RWPE2 (cell line): ENCODE results near the gene HEXIM2.

Source experiments
- ATAC-seq: fragments of 200-7000 bp; cut with Tn5 transposase; 3 replicates; pipeline ENCODE4 v1.9.1; 2021; ENCODE audit warnings: low read depth
- DNase-seq: peaks from one replicate; pipeline ENCODE4 v3.0.0-alpha.2; 2020; ENCODE audit warnings: low spot score
- H3K27ac ChIP-seq: fragments of 450-650 bp; 2 replicates; pipeline ENCODE4 v1.5.1; 2017; ENCODE audit warnings: mild to moderate bottlenecking; ENCODE audit not compliant: poor library complexity, severe bottlenecking
- H3K27me3 ChIP-seq: fragments of 250-450 bp; sonication (Bioruptor Pico); 2 replicates; pipeline ENCODE4 v1.5.1; 2021; ENCODE audit warnings: mild to moderate bottlenecking, moderate library complexity; ENCODE audit not compliant: insufficient read depth, poor library complexity, severe bottlenecking
- H3K36me3 ChIP-seq: fragments of 250-450 bp; sonication (Bioruptor Pico); 2 replicates; pipeline ENCODE4 v1.5.1; 2020; ENCODE audit warnings: low read depth, mild to moderate bottlenecking, moderate library complexity
- H3K4me1 ChIP-seq: fragments of 250-450 bp; sonication (Bioruptor Pico); 2 replicates; pipeline ENCODE4 v1.5.1; 2021; ENCODE audit warnings: mild to moderate bottlenecking, moderate library complexity; ENCODE audit not compliant: insufficient read depth, poor library complexity, severe bottlenecking
- H3K4me3 ChIP-seq: fragments of 250-450 bp; sonication (Bioruptor Pico); 2 replicates; pipeline ENCODE4 v1.5.1; 2021; ENCODE audit warnings: mild to moderate bottlenecking, moderate library complexity; ENCODE audit not compliant: severe bottlenecking
- H3K9me3 ChIP-seq: fragments of 250-450 bp; sonication (Bioruptor Pico); 2 replicates; pipeline ENCODE4 v1.5.1; 2021; ENCODE audit warnings: mild to moderate bottlenecking, moderate library complexity; ENCODE audit not compliant: severe bottlenecking
- CTCF ChIP-seq: fragments of 450-650 bp; IDR thresholded peaks from one replicate; pipeline ENCODE4 v1.5.1; 2017; ENCODE audit warnings: mild to moderate bottlenecking, moderate library complexity; ENCODE audit not compliant: poor library complexity, severe bottlenecking

The HEXIM2 gene

DNA sequence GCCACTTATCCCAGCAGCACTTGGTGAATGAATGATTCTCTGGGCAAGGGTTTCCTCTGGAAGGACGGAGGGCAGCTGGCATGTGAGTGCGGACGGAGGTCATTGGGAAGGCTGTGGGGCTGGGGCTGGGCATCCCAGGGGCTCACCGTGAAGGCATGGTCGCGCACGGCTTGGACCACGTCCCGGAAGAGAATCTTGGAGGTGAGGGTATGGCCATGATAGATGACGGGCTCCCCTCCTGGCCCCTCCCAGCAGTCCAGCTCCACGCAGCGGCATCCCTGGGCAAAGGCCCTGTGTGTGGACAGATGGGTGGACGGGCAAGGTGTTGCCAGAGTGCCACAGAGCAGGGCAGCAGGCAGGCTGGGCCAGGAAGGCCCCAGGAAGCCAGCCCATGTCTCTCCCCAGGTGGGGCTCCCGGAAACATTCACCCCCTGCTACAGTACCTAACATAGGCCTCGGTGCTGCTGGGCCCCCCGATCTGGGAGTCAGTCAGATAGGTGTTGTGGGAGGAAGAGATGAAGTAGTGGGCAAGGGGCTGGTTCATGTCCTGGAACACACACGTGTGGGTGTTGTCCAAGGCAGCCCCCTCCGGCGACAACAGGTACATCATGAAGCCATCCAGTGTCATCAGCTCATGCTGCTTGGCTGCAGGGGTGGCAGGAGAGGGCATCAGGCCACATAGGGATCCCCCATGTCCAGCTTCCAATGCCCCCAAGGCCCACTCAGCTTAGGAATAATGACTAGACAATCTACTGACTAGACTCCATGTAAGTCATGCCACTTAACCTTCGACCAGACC is 43.6 kb upstream of the HEXIM2 start:
- Histone ChIP-seq H3K27ac (no peak overlapping the region), H3K27me3 (no peaks in the 10 kb centered on the region), H3K9me3 (no peaks in the 10 kb centered on the region), H3K36me3 (peaks cover 42% of the 10 kb centered on the region), H3K4me1 (peaks cover 9% of the 10 kb centered on the region), H3K4me3 (no peak overlapping the region)
- no peak for DNase-seq
- TF ChIP-seq CTCF: no peak
- ATAC-seq: no peak

- no peak overlapping the region for H3K27ac ChIP-seq
- peaks cover 15% of the 10 kb centered on the region for H3K4me1 ChIP-seq
- ATAC-seq: no peak
- H3K27me3 ChIP-seq: no peaks in the 10 kb centered on the region
- no peaks in the 10 kb centered on the region for H3K9me3 ChIP-seq
- DNase-seq: no peak
- TF ChIP-seq CTCF: no peak
- H3K36me3 ChIP-seq: peaks cover 36% of the 10 kb centered on the region
- no peak overlapping the region for H3K4me3 ChIP-seq
Observed at GRCh38 chr17:45118691-45119090, 43.0 kb upstream of the HEXIM2 start.

DNA sequence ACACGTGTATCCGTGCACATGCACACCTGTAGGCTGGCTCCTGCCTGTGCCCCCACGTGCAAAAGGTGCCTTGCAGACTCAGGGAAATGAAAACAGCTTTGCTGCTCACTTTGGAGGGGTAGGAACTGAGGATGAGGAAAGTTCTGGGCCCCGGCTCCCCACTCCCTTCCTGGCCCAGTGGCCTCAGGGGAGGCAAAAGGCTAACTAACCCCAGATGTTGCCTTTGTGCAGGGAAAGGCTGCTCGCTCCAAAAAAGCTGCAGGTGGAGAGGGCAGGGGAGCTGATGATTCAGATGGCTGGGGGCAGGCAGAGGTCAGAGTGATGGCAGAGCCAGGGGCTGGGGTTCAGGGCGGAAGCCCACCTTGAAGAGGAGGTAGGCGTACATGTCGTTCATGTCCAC is 41.7 kb upstream of the HEXIM2 start:
- ATAC-seq: no peak
- Histone ChIP-seq H3K9me3 (no peaks in the 10 kb centered on the region), H3K27me3 (no peaks in the 10 kb centered on the region), H3K36me3 (peaks cover 29% of the 10 kb centered on the region), H3K4me1 (peaks cover 28% of the 10 kb centered on the region), H3K4me3 (no peak overlapping the region), H3K27ac (no peak overlapping the region)
- DNase-seq: no peak
- TF ChIP-seq CTCF: no peak

- Histone ChIP-seq H3K9me3 (no peaks in the 10 kb centered on the region), H3K27ac (no peak overlapping the region), H3K27me3 (no peaks in the 10 kb centered on the region), H3K4me1 (peaks cover 29% of the 10 kb centered on the region), H3K36me3 (peaks cover 33% of the 10 kb centered on the region), H3K4me3 (no peak overlapping the region)
- no peak for TF ChIP-seq CTCF
- ATAC-seq: no peak
- DNase-seq: no peak
Observed at GRCh38 chr17:45120558-45120957, 41.1 kb upstream of the HEXIM2 start.

- no peaks in the 10 kb centered on the region for H3K27me3 ChIP-seq
- H3K4me3 ChIP-seq: no peak overlapping the region
- DNase-seq: no peak
- H3K9me3 ChIP-seq: no peaks in the 10 kb centered on the region
- H3K4me1 ChIP-seq: peaks cover 29% of the 10 kb centered on the region
- no peak for ATAC-seq
- H3K27ac ChIP-seq: no peak overlapping the region
- no peak for TF ChIP-seq CTCF
- H3K36me3 ChIP-seq: peaks cover 34% of the 10 kb centered on the region
Observed at GRCh38 chr17:45121055-45121454, 40.6 kb upstream of the HEXIM2 start.
